NB4 (cell line): ENCODE results near the gene FBXO2.

ENCODE experiments used
- DNase-seq: peaks from one replicate; pipeline ENCODE4 v3.0.0; 2010; ENCODE audit warnings: low read depth
- H3K4me3 ChIP-seq: one replicate; pipeline ENCODE4 v1.5.1; 2011; ENCODE audit warnings: mild to moderate bottlenecking, low read depth, low read length, moderate library complexity
- MYC ChIP-seq: IDR thresholded peaks from 2 replicates; pipeline ENCODE4 v1.6.1; 2011; ENCODE audit warnings: low read depth, low read length
- POLR2A ChIP-seq: IDR thresholded peaks from 2 replicates; pipeline ENCODE4 v1.6.1; 2011; ENCODE audit warnings: mild to moderate bottlenecking; ENCODE audit not compliant: insufficient read length; ENCODE audit errors: extremely low read depth
- TF ChIP-seq, protein P1 (sequence below): IDR thresholded peaks from one replicate; pipeline ENCODE4 v1.5.1; 2012; ENCODE audit warnings: low read depth, low read length
- TF ChIP-seq, protein P2 (sequence below): IDR thresholded peaks from 2 replicates; pipeline ENCODE4 v1.6.1; 2011; ENCODE audit warnings: low read depth, low read length

The FBXO2 gene

DNA sequence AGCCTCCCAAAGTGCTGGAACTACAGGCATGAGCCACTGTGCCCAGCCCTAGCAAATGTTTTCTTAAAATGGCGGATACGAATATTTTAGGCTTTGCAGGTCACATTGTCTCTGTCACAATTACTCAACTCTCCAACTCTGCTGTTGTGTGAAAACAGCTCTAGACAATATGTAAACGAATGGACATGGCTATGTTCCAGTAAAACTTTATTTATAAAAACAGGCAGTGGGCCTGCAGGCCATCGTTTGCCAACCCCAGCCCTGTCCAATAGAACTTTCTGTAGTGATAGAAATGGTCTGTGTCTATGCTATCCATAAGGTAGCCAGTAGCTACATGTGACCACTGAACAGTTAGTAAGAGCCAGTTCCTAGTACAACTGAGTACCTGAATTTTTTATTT, 5.5 kb upstream of the FBXO2 start:
- no peak overlapping the region for H3K4me3 ChIP-seq
- TF ChIP-seq POLR2A (no peak), MYC (no peak)
- TF ChIP-seq, protein P1, sequence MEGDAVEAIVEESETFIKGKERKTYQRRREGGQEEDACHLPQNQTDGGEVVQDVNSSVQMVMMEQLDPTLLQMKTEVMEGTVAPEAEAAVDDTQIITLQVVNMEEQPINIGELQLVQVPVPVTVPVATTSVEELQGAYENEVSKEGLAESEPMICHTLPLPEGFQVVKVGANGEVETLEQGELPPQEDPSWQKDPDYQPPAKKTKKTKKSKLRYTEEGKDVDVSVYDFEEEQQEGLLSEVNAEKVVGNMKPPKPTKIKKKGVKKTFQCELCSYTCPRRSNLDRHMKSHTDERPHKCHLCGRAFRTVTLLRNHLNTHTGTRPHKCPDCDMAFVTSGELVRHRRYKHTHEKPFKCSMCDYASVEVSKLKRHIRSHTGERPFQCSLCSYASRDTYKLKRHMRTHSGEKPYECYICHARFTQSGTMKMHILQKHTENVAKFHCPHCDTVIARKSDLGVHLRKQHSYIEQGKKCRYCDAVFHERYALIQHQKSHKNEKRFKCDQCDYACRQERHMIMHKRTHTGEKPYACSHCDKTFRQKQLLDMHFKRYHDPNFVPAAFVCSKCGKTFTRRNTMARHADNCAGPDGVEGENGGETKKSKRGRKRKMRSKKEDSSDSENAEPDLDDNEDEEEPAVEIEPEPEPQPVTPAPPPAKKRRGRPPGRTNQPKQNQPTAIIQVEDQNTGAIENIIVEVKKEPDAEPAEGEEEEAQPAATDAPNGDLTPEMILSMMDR, result no peak
- TF ChIP-seq, protein P2, sequence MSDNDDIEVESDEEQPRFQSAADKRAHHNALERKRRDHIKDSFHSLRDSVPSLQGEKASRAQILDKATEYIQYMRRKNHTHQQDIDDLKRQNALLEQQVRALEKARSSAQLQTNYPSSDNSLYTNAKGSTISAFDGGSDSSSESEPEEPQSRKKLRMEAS, result no peak
- DNase-seq, result no peak

DNA sequence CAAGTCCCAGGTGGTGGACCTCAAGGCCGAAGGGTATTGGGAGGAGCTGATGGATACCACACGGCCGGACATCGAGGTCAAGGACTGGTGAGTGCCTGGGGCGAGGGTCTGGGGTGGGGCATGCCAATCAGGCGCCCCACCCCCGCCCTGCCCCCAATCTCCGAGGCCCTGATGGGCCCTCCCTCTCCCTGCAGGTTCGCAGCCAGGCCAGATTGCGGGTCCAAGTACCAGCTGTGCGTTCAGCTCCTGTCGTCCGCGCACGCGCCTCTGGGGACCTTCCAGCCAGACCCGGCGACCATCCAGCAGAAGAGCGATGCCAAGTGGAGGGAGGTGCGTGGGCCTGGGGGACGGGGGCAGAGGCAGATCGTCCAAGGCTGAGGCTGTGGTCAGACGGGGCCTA, 4.3 kb upstream of the FBXO2 start:
- no peak overlapping the region for H3K4me3 ChIP-seq
- DNase-seq, result no peak
- no peak for TF ChIP-seq MYC
- TF ChIP-seq, protein P1, result no peak
- TF ChIP-seq POLR2A, result no peak
- TF ChIP-seq, protein P2, result no peak

DNA sequence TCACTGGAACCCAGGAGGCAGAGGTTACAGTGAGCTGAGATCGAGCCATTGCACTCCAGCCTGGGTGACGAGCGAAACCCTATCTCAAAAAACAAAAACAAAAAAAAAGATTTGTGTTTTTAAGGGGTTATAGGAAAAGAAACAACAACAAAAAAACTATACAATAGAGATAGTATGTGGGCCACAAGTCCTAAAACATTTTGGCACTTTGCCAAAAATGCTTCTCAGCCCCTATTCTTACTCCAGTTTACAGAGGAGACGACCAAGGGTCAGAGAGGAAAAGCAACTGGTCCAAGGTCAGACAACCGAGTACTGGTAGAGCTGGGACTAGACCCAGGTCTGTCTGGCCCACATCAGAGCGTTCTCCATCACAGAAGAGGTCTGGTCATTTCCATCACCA, 3.4 kb upstream of the FBXO2 start:
- H3K4me3 ChIP-seq, result no peak overlapping the region
- TF ChIP-seq POLR2A (no peak), MYC (no peak)
- TF ChIP-seq, protein P1, result no peak
- TF ChIP-seq, protein P2, result no peak
- DNase-seq, result no peak

DNA sequence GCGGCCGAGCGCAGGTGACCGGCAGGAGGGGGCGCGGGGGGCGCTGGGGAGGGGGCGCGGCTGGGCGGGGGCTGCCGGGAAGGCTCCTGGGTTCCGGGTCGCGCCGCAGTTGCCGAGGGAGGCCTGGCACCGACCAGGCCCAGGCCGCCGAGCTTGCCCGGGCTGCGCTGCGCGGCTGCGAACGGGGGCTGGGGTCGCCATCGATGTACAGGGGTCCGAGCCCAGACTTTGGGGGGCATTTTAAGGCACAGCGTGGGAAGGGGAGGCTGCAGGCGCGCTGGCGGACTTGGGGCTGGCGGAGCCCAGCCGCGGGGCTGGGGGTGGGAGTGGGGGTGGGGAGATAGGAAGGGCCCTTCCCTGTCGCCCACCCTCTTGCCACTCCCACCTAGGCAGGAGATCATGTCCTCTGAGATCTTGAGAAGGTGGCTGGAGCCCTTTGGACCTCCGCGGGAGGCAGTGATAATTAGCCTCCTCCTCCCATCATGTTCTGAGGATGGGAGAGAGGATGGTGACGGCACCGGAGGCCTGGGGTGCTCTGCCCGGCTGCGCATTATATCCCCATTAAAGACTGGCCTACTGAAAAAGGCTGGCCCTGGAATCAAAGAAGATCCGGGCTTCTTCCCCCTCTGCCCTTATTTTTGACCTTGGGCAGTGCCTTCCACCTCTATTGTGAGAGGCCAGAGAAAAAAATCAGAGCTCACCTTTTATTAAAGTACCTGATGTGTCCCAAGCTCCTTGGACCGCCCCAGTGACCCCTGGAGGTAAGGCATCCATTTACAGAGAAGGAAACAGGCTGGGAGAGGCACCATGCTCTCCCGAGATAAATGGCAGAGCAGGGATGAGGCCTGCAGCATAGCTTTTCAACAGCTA, 945 bp upstream of the FBXO2 start:
- DNase-seq, result no peak
- H3K4me3 ChIP-seq, result no peak overlapping the region
- TF ChIP-seq, protein P2, result no peak
- TF ChIP-seq MYC, result no peak
- TF ChIP-seq, protein P1, result no peak
- no peak for TF ChIP-seq POLR2A

DNA sequence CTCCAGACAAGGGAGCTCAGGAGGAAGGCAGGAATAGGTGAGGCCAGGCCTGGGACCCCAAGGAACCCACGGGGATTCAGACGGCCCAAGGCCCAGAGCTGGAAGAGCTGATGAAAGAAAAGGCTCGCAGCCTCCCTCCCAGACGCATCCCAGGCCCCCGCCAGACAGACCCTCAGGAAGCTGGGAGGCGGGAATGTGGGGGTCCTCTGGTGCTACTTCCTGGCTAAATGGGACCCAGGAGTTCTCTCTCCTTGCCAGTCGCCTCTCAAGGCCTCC, 430 bp downstream of the FBXO2 start:
- no peak for DNase-seq
- TF ChIP-seq POLR2A (no peak), MYC (no peak)
- TF ChIP-seq, protein P1, result no peak
- TF ChIP-seq, protein P2, result no peak
- no peak overlapping the region for H3K4me3 ChIP-seq
